AG08396 (cell line): ENCODE results near the gene ZNF330.
"Not testable (repeated sequence)": the region's sequence is repeated elsewhere in the genome, so short reads cannot be mapped to it uniquely, and the experiment has no call there.

Source experiments
- DNase-seq: peaks from one replicate; pipeline ENCODE4 v3.0.0; 2012; ENCODE audit warnings: low spot score, mixed read lengths

Gene ZNF330

GRCh38 chr4:141220691-141221659 lies at the start of gene ZNF330:
Gene ZNF330, plus strand, starts transcription at chr4:141220895. Its CDS starts 1,477 bp downstream, at chr4:141222372.
- peak; percentile 96 for DNase-seq

GRCh38 chr4:141174457-141174856 lies 46.2 kb upstream of the ZNF330 start:
- no peak for DNase-seq

GRCh38 chr4:141177171-141177570 lies 43.5 kb upstream of the ZNF330 start:
- no peak for DNase-seq

GRCh38 chr4:141179474-141180373 lies 41.0 kb upstream of the ZNF330 start:
- no peak for DNase-seq

GRCh38 chr4:141180991-141181761 lies 39.5 kb upstream of the ZNF330 start:
- DNase-seq = no peak

GRCh38 chr4:141183491-141183890 lies 37.2 kb upstream of the ZNF330 start:
- DNase-seq = not testable (repeated sequence)

GRCh38 chr4:141192564-141192963 lies 28.1 kb upstream of the ZNF330 start:
- no peak for DNase-seq

GRCh38 chr4:141193516-141194034 lies 27.1 kb upstream of the ZNF330 start:
- DNase-seq = no peak

GRCh38 chr4:141195095-141195707 lies 25.5 kb upstream of the ZNF330 start:
- DNase-seq = no peak

GRCh38 chr4:141196227-141196933 lies 24.3 kb upstream of the ZNF330 start:
- no peak for DNase-seq

- no peak for DNase-seq
Observed at GRCh38 chr4:141207961-141208360, 12.7 kb upstream of the ZNF330 start.

- no peak for DNase-seq
Observed at GRCh38 chr4:141210168-141210567, 10.5 kb upstream of the ZNF330 start.

GRCh38 chr4:141213550-141213991 lies 7.1 kb upstream of the ZNF330 start:
- no peak for DNase-seq

GRCh38 chr4:141215030-141215429 lies 5.7 kb upstream of the ZNF330 start:
- peak; percentile 5 for DNase-seq

GRCh38 chr4:141216002-141216761 lies 4.5 kb upstream of the ZNF330 start:
- no peak for DNase-seq

GRCh38 chr4:141220271-141220670 lies 424 bp upstream of the ZNF330 start:
- no peak for DNase-seq

- DNase-seq = no peak
Observed at GRCh38 chr4:141223418-141223817, 2.7 kb downstream of the ZNF330 start.

GRCh38 chr4:141227280-141227679 lies 6.6 kb downstream of the ZNF330 start:
- not testable (repeated sequence) for DNase-seq

GRCh38 chr4:141229408-141230101 lies 8.9 kb downstream of the ZNF330 start:
- no peak for DNase-seq
